ENCODE data around the gene SLC47A1.
"Not testable (repeated sequence)": the region's sequence is repeated elsewhere in the genome, so short reads cannot be mapped to it uniquely, and the experiment has no call there.

The SLC47A1 gene

DNA sequence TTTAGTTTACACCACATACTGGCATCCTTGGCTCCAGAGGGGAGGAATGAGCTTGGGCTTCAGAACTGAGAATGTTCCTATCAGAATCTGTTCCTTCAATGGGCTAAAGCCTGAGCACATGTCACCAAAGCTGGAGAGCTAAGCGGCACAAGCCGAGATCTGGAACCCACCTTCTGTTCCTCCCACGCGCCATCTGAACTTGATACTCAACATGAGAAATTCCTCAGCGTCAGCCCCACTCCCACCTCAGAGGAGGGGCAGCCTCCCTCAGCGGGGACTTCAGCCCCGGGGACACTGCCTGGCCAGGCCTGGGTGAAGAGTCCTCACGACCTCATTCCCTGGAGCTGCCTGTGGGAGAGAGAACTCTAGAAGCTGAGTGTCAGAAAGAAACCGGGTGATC lies 22.8 kb upstream of the SLC47A1 start:
- TF ChIP-seq, protein P1, sequence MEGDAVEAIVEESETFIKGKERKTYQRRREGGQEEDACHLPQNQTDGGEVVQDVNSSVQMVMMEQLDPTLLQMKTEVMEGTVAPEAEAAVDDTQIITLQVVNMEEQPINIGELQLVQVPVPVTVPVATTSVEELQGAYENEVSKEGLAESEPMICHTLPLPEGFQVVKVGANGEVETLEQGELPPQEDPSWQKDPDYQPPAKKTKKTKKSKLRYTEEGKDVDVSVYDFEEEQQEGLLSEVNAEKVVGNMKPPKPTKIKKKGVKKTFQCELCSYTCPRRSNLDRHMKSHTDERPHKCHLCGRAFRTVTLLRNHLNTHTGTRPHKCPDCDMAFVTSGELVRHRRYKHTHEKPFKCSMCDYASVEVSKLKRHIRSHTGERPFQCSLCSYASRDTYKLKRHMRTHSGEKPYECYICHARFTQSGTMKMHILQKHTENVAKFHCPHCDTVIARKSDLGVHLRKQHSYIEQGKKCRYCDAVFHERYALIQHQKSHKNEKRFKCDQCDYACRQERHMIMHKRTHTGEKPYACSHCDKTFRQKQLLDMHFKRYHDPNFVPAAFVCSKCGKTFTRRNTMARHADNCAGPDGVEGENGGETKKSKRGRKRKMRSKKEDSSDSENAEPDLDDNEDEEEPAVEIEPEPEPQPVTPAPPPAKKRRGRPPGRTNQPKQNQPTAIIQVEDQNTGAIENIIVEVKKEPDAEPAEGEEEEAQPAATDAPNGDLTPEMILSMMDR (IDR thresholded peaks at IDR 0.05; ENCODE audit: low read length, missing control alignments): no peak
- no peak overlapping the region for H3K4me3 ChIP-seq (replicated peaks; ENCODE audit: low read depth, low read length)
- DNase-seq (ENCODE audit: low read depth): no peak

DNA sequence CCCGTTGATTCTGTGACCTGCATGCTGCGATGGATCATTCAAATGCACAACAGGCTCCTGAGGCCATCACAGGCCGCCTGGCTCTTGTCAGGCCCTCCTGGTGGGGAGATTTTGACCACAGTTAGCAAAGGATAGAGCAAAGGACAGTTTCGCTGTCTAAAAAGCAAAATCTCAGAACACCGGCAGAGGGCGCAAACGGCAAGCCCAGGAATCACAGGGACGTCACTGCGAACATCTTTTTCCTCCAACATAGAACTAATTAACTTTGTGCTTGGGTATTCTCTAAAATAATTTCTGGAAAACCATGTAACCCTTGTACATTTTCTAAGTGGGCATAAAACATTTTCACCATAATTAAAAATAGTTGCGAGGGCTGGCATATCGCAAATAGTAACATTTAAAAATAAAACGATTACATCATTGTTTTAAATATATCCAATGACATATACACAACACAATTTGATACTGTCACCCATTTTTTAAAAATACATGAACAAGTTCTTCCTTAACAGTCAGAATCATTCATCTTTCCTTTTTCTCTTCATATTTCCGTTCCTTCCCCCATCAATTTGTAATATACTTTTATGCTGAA lies 19.7 kb upstream of the SLC47A1 start:
- TF ChIP-seq, protein P1 (IDR thresholded peaks at IDR 0.05; ENCODE audit: low read length, missing control alignments): peak; percentile 85
- H3K4me3 ChIP-seq (replicated peaks; ENCODE audit: low read depth, low read length): no peak overlapping the region
- peak; percentile 77 for DNase-seq (ENCODE audit: low read depth)

- H3K4me3 ChIP-seq (replicated peaks; ENCODE audit: low read depth, low read length): no peak overlapping the region
- TF ChIP-seq, protein P1 (IDR thresholded peaks at IDR 0.05; ENCODE audit: low read length, missing control alignments): no peak
- DNase-seq (ENCODE audit: low read depth): no peak
Measured at GRCh38 chr17:19517699-19518098, 16.0 kb upstream of the SLC47A1 start.

- H3K4me3 ChIP-seq (replicated peaks; ENCODE audit: low read depth, low read length): not testable (repeated sequence)
- peak; percentile 18 for DNase-seq (ENCODE audit: low read depth)
Measured at GRCh38 chr17:19519388-19520291, 14.0 kb upstream of the SLC47A1 start.

- DNase-seq (ENCODE audit: low read depth): no peak
- TF ChIP-seq, protein P1 (IDR thresholded peaks at IDR 0.05; ENCODE audit: low read length, missing control alignments): no peak
- no peak overlapping the region for H3K4me3 ChIP-seq (replicated peaks; ENCODE audit: low read depth, low read length)
Measured at GRCh38 chr17:19520641-19521040, 13.0 kb upstream of the SLC47A1 start.

DNA sequence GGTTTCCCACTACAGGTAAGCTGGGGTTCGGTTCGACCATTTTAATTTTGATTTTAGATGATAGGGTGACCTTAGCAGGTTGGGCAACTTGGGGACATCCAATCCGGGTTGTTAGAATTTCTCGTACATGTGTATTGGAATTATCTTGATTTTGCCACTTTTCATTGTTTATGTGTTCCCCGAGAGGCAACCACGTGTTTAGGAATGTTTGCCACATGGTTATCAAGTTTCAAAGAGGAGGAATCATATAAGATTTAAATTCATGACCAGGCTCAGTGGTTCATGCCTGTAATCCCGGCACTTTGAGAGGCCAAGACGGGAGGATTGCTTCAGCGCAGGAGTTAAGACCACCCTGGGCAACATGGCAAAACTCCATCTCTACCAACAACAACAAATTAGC lies 10.0 kb upstream of the SLC47A1 start:
- TF ChIP-seq, protein P1 (IDR thresholded peaks at IDR 0.05; ENCODE audit: low read length, missing control alignments): no peak
- no peak overlapping the region for H3K4me3 ChIP-seq (replicated peaks; ENCODE audit: low read depth, low read length)
- DNase-seq (ENCODE audit: low read depth): no peak

- not testable (repeated sequence) for DNase-seq (ENCODE audit: low read depth); H3K4me3 ChIP-seq (replicated peaks; ENCODE audit: low read depth, low read length)
Measured at GRCh38 chr17:19526950-19527349, 6.7 kb upstream of the SLC47A1 start.

Measured in fibroblast of pulmonary artery (primary cell).